NCI-H748 (cell line): ENCODE results near the gene FGFR3.
A peak's percentile ranks its signal among the peaks of the same experiment; 100 is the strongest.

ENCODE experiments used
- DNase-seq: peaks from one replicate; lab custom pipeline; 2025; ENCODE audit not compliant: unreplicated experiment; lab: John Stamatoyannopoulos, UW

The FGFR3 gene

DNA sequence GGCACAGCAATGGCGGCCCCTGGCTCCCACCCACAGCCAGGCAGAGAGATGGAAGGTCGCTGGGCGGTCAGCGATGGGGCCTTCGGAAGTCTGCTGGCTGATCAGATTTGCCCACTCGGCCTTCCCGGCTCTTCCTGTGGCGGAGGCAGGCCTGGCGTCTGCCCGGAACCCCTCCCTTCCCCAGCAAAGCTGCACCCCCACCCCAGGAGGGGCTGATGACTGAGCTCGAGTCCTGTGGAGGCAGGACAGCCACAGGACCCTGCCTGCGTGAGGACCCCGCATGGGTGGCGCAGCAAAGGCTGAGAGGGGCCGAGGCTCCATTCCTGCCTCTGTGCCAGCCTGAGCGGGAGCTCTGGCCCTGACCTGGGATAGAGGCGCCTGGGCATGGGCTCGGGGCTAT lies 37.0 kb upstream of the FGFR3 start:
- DNase-seq, result no peak

GRCh38 chr4:1756893-1757779 lies 36.0 kb upstream of the FGFR3 start:
- no peak for DNase-seq

DNA sequence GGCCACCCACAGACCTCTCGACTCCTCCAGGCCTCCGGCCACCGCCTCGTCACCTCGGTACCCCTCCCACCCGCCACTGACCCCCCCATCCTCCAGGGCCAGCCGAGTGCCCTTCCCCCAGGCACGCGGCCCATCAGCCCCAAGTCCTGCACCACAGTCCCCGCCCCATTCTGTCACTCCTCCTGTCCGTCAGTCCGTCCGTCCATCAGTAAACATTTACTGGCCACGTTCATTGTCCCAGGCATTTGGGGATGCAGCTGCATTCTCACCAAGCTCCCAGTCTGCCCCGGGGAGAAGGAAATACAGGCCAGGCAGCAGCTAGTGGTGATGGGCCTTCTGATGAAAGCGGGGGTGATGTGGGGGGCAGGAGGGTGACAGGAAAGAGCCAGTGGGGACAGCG lies 35.3 kb upstream of the FGFR3 start:
- DNase-seq, result no peak

- DNase-seq, result no peak
Measured at GRCh38 chr4:1758306-1759121, 34.6 kb upstream of the FGFR3 start.

- DNase-seq, result no peak
Measured at GRCh38 chr4:1759170-1759817, 33.8 kb upstream of the FGFR3 start.

- DNase-seq, result no peak
Measured at GRCh38 chr4:1759818-1760223, 33.3 kb upstream of the FGFR3 start.

DNA sequence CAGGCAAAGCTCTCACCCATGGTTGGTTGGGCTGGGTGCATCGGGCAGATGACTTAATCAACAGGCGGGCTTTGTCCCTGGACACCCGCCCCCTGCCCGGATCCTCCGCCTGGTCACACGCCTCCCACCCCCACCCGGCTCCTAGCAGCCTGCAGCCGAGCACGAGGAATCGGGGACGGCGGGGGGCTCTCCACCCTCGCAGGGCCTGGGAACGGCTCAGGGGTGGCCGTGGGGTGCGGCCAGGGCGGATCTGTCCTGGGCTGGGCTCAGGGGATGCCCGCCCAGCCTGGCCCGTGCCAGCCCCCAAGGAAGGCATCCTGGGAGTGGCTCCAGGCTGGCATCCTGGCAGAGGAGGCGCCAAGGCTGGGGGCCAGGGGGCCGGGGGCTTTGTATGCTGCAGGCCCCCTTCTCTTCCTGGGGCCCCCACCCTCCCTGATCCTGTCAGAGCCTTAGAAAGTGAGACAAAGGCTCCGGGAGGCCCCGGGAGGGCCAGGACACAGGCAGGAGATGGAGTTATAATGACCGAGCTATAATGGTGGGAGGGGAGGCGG lies 32.5 kb upstream of the FGFR3 start:
- no peak for DNase-seq

DNA sequence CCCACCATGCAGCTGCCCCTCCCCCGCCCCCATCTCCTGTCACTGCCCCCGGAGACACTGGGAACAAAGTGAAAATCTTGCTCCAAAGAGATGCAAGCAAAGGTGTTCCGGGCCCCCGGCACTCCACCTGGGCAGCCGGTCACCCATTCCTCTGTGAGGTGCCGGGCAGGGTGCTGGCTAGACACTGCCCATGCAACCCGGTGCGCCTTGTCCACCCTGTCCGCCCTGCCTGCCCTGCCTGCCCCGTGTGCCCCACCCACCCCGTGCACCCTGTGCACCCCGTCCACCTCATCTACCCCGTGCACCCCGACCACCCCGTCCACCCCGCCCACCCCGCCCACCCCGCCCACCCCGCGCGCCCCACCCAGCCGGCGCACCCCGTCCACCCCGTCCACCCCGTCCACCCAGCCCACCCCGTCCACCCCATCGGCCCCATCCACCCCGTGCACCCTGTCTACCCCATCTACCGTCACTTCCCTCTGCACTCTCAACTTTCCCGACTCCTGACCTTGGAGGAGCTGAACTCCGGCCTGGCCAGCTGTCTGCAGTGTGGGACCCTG lies 31.9 kb upstream of the FGFR3 start:
- no peak for DNase-seq

GRCh38 chr4:1762264-1763010 lies 30.7 kb upstream of the FGFR3 start:
- DNase-seq, result no peak

DNA sequence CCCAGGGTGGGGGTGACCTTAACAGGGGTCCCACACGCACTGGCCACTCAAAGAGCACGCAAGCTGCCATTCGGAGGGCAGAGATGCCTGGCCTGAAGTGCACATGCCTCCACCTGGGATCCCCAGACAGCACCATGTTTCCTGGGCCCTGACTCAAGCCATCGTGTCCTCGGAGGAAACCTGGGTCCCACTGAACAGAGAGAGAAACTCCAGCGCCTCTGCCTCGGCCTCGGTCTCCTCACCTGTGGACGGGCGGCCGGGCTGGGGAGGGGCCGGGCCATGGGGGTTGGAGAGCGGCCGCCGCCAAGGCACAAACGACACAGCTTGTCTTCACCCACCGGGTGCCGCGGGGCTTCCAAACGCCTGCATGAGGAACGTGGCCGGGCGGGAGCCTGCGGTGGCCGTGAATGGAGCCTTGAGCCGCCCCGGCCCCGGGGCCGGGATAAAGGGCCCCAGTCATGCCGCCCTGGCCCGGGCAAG lies 30.0 kb upstream of the FGFR3 start:
- no peak for DNase-seq

GRCh38 chr4:1763550-1764080 lies 29.5 kb upstream of the FGFR3 start:
- DNase-seq, result no peak

DNA sequence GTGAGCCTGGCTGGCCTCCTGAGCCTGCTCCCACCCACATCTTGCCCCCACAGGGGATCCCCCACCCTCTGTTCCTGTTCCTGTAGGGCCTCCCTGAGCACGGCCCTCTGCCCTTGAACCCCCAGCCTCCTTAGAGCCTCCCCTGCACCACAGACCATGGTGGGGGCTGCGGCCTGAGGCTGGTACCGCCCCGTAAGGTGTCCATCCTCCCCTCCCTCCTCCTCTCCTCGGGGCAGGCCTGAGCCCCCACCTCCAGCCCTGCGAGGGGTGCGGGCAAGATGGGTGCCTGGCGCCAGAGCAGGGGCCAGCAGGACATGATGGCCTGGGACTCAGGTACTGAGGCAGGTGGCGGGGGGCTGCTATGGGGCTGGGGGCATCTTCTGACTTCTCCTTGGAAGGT lies 28.4 kb upstream of the FGFR3 start:
- no peak for DNase-seq

- no peak for DNase-seq
Measured at GRCh38 chr4:1765409-1766072, 27.6 kb upstream of the FGFR3 start.

DNA sequence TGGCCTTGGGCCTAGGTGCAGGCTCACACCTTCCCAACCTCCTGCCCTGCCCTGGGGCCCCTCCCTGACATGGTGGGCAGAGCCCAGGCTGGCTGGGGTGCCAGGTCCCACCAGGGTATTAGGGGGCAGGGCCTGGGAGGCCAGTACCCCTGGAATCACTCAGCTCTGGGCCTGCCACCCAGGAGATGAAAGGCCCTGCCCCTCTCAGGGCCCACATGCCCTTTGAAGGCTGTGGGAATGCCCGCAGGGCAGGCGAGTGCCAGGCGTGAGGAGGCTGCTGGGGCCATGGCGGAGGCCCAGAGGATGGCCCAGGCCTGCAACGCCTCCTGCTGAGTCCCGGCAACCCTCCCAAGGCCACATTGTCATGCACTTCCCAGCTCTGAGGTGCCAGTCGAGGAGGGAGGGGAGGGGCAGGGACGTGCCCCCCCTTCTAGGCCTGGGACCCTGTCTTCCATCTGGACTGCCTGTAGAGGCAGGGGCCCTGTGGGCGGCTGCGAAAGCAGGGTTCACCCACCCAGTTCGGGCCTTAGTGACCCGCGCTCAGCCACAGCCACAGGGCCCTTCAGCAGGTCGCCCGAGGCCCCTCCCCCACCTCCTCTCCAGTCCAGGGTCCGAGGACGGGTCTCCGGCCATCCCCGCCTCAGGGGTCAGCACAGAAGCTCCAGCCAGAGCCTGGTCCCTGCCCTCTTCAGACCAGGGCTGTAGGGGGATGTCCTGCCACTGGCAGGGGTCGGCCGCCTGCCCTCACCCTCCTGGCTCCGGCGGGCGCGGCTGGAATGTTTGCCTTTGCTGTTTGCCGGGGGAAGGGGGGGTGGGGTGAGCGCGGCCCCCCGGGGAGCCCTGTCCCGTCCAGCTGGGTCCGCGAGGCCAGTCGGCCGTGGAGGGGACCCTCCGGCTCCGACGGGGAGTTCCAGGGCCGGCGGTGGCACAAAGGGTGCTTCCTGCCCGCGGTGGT lies 26.7 kb upstream of the FGFR3 start:
- DNase-seq, result no peak

DNA sequence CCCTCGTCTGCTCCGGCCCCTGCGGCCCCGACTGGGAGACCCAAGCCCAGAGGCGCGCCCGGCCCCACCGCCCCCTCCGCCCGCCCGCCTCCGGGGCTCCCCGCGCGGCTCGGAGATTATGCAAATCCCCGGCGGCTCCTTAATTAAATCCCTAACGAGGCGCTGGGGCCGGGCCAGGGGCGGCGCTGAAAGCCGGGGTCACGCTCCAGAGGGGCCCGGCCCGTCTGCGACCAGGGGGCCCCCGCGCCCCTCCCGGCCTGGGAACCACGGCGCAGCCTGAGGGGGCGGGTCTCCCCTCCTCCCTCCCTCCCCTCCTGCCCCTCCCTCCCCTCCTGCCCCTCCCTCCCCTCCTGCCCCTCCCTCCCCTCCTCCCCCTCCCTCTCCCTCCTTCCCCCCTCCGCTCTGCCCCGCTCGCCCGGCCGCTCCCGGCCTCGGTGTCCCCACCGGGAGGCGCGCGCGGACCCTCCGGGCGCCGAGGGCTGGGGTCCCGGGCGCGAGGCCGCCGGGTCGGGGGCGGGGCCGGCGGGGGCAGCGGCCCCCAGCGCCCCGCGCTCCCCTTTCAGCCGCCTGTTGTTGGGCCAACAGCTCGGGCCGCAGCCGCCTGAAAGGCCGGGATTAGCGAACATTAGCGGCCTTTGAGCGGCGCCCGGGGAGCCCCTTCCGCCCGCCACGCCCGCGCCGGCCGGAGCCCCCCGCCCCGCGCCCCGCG lies 25.9 kb upstream of the FGFR3 start:
- peak; percentile 8 for DNase-seq

DNA sequence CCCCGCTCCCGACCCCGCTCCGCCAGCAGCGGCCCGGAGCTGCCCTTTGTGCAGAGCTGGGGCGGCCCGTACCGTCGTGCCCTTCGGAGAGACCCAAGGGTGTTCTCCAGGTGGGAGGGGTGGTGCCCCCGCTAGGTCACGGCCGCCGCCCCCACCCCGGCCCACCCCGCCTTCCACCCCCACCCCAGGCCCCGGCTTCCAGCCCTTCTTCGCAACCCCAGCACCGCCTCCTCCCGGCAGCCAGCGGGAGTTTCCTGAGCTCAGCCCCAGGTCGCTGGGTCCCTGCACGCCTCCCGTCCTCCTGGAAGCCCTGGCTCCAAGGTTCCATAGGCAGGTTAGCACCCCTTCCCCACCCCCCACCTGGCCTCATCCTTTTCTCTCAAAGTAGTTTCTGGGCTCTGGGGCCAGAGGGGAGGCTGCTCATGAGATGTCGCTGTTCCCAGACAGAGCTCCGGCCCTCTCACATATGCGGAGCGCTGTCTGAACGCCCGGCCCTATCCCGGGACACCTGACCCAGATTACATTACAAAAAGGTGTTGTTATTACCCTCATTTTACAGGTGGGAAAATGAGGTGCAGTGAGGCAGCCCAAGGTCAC lies 25.2 kb upstream of the FGFR3 start:
- DNase-seq, result peak; percentile 16

GRCh38 chr4:1768367-1769034 lies 24.6 kb upstream of the FGFR3 start:
- DNase-seq, result no peak
